ENCODE data around the gene ABCG5. TPM values are rescaled to one million over a fixed set of nuclear protein-coding genes. Genes with fewer than 3 reads are reported as not detected.

The ABCG5 gene
- total and polyA plus RNA-seq, 2 experiments from 2014 or later = 0.08 TPM; not detected in 1

- Histone ChIP-seq H3K4me3 (no peak overlapping the region), H4K20me1 (replicated peaks; ENCODE audit: insufficient read depth) (no peaks in the 10 kb centered on the region), H3K36me3 (ENCODE audit: insufficient read depth) (no peaks in the 10 kb centered on the region), H3K9me2 (ENCODE audit: insufficient read depth) (no peaks in the 10 kb centered on the region), H3K4me2 (no peak overlapping the region), H3K79me2 (replicated peaks; ENCODE audit: insufficient read depth) (no peaks in the 10 kb centered on the region), H3K27me3 (ENCODE audit: insufficient read depth) (no peaks in the 10 kb centered on the region), H2AFZ (no peak overlapping the region), H3K27ac (ENCODE audit: low read depth) (no peak overlapping the region), H3F3A (replicated peaks; ENCODE audit: low read depth) (no peaks in the 10 kb centered on the region), H3K4me1 (ENCODE audit: insufficient read depth) (no peaks in the 10 kb centered on the region)
- no peak for DNase-seq (ENCODE audit: low spot score)
- TF ChIP-seq REST (IDR thresholded peaks at IDR 0.05; ENCODE audit: unreplicated experiment) (no peak), NANOG (IDR thresholded peaks at IDR 0.05; ENCODE audit: borderline replicate concordance) (no peak), ZNF114 (CRISPR knock-in tag; IDR thresholded peaks at IDR 0.05) (no peak), ZNF331 (CRISPR knock-in tag; IDR thresholded peaks at IDR 0.05; ENCODE audit: low read depth) (no peak), POLR2AphosphoS5 (IDR thresholded peaks at IDR 0.05; ENCODE audit: low read depth) (no peak), EZH2 (IDR thresholded peaks at IDR 0.05; ENCODE audit: low read depth, unreplicated experiment) (no peak), JUNB (IDR thresholded peaks at IDR 0.05; ENCODE audit: unreplicated experiment) (no peak)
- TF ChIP-seq, protein P1, sequence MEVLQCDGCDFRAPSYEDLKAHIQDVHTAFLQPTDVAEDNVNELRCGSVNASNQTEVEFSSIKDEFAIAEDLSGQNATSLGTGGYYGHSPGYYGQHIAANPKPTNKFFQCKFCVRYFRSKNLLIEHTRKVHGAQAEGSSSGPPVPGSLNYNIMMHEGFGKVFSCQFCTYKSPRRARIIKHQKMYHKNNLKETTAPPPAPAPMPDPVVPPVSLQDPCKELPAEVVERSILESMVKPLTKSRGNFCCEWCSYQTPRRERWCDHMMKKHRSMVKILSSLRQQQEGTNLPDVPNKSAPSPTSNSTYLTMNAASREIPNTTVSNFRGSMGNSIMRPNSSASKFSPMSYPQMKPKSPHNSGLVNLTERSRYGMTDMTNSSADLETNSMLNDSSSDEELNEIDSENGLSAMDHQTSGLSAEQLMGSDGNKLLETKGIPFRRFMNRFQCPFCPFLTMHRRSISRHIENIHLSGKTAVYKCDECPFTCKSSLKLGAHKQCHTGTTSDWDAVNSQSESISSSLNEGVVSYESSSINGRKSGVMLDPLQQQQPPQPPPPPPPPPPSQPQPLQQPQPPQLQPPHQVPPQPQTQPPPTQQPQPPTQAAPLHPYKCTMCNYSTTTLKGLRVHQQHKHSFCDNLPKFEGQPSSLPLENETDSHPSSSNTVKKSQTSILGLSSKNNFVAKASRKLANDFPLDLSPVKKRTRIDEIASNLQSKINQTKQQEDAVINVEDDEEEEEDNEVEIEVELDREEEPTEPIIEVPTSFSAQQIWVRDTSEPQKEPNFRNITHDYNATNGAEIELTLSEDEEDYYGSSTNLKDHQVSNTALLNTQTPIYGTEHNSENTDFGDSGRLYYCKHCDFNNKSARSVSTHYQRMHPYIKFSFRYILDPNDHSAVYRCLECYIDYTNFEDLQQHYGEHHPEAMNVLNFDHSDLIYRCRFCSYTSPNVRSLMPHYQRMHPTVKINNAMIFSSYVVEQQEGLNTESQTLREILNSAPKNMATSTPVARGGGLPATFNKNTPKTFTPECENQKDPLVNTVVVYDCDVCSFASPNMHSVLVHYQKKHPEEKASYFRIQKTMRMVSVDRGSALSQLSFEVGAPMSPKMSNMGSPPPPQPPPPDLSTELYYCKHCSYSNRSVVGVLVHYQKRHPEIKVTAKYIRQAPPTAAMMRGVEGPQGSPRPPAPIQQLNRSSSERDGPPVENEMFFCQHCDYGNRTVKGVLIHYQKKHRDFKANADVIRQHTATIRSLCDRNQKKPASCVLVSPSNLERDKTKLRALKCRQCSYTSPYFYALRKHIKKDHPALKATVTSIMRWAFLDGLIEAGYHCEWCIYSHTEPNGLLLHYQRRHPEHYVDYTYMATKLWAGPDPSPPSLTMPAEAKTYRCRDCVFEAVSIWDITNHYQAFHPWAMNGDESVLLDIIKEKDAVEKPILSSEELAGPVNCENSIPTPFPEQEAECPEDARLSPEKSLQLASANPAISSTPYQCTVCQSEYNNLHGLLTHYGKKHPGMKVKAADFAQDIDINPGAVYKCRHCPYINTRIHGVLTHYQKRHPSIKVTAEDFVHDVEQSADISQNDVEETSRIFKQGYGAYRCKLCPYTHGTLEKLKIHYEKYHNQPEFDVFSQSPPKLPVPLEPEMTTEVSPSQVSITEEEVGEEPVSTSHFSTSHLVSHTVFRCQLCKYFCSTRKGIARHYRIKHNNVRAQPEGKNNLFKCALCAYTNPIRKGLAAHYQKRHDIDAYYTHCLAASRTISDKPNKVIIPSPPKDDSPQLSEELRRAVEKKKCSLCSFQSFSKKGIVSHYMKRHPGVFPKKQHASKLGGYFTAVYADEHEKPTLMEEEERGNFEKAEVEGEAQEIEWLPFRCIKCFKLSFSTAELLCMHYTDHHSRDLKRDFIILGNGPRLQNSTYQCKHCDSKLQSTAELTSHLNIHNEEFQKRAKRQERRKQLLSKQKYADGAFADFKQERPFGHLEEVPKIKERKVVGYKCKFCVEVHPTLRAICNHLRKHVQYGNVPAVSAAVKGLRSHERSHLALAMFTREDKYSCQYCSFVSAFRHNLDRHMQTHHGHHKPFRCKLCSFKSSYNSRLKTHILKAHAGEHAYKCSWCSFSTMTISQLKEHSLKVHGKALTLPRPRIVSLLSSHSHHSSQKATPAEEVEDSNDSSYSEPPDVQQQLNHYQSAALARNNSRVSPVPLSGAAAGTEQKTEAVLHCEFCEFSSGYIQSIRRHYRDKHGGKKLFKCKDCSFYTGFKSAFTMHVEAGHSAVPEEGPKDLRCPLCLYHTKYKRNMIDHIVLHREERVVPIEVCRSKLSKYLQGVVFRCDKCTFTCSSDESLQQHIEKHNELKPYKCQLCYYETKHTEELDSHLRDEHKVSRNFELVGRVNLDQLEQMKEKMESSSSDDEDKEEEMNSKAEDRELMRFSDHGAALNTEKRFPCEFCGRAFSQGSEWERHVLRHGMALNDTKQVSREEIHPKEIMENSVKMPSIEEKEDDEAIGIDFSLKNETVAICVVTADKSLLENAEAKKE (CRISPR knock-in tag; IDR thresholded peaks at IDR 0.05) = no peak
- ATAC-seq = no peak
- Mint-ChIP-seq H3K36me3 (ENCODE audit: low read depth) (no peaks in the 10 kb centered on the region), H3K9me3 (no peaks in the 10 kb centered on the region), H3K27me3 (ENCODE audit: insufficient read depth, low read depth, poor library complexity) (no peaks in the 10 kb centered on the region), H3K4me3 (no peak overlapping the region), H3K4me1 (no peaks in the 10 kb centered on the region), H3K27ac (no peak overlapping the region)
Observed at GRCh38 chr2:43803113-43803512, 35.5 kb downstream of the ABCG5 start.
